Colonic mucosa (tissue), 4 donors: ENCODE results near the gene MESP2. TPM values are rescaled to one million over a fixed set of nuclear protein-coding genes. Genes with fewer than 3 reads are reported as not detected.
A peak's percentile ranks its signal among the peaks of the same experiment; 100 is the strongest.

Experiments
- DNase-seq: peaks from one replicate; pipeline ENCODE4 v3.0.0-alpha.2; 2020
- H3K27ac ChIP-seq: fragments of 200-600 bp; one replicate; pipeline ENCODE4 v1.8.0; 2021
- H3K27me3 ChIP-seq: fragments of 200-600 bp; one replicate; pipeline ENCODE4 v1.8.0; 2021
- H3K36me3 ChIP-seq: fragments of 200-600 bp; one replicate; pipeline ENCODE4 v1.8.0; 2021
- H3K4me1 ChIP-seq: fragments of 200-600 bp; one replicate; pipeline ENCODE4 v1.8.0; 2021; ENCODE audit warnings: mild to moderate bottlenecking
- H3K4me3 ChIP-seq: fragments of 200-600 bp; one replicate; pipeline ENCODE4 v1.8.0; 2021
- H3K9ac ChIP-seq, 2 donors: one replicate each; pipeline ENCODE4 v1.7.0; 2013; ENCODE audit warnings: control low read depth in 2 of 2, low read depth in 2 of 2, low read length in 2 of 2
- H3K9me3 ChIP-seq: fragments of 200-600 bp; one replicate; pipeline ENCODE4 v1.8.0; 2021
- CTCF ChIP-seq: fragments of 200-600 bp; IDR thresholded peaks from one replicate; pipeline ENCODE4 v1.8.0; 2022; ENCODE audit warnings: antibody characterized with exemption, mild to moderate bottlenecking
- intact Hi-C: fragments of 100-400 bp; cut with DNase I; formaldehyde crosslinking; loops from one replicate; pipeline ENCODE4 v1.14.1; 2022
- total RNA-seq, 2 donors: library from RNA; stranded (reverse); fragmentation: NEBNext Ultra II Directional in 1 of 2; extraction: Animal tissue kit (Norgen Biotek cat#: 25700) in 1 of 2; gene quantifications; one replicate each; pipeline ENCODE4 v1.2.1, GENCODE V29; 2021
- donor health status: healthy.
- donor health status: DM: no; HTN: no; CAD: no.
- donor health status: DM: no; HTN: no; CAD: no.

Gene MESP2
- total RNA-seq, 2 donors from 2014 or later: 0.45 to 5.4 TPM

- DNase-seq: peak; percentile 77
- intact Hi-C loops: loop anchor here (10.0 kb wide), 1 partner anchor 335 kb away; no protein-coding TSS in a partner anchor
- Histone ChIP-seq H3K4me1 (no peaks in the 10 kb centered on the region), H3K9ac (no peak overlapping the region), H3K27ac (no peak overlapping the region), H3K27me3 (no peaks in the 10 kb centered on the region), H3K36me3 (no peaks in the 10 kb centered on the region), H3K4me3 (no peak overlapping the region), H3K9me3 (no peaks in the 10 kb centered on the region)
- TF ChIP-seq CTCF: peak; percentile 94
Measured at GRCh38 chr15:89740137-89740536, 36.0 kb upstream of the MESP2 start.

GRCh38 chr15:89743011-89743410, 33.1 kb upstream of the MESP2 start:
- Histone ChIP-seq H3K4me3 (no peak overlapping the region), H3K4me1 (peaks cover under 1% of the 10 kb centered on the region), H3K27ac (no peak overlapping the region), H3K27me3 (no peaks in the 10 kb centered on the region), H3K9me3 (no peaks in the 10 kb centered on the region), H3K36me3 (no peaks in the 10 kb centered on the region), H3K9ac (no peak overlapping the region)
- intact Hi-C loops: loop anchor here (10.0 kb wide), 1 partner anchor 332 kb away; no protein-coding TSS in a partner anchor
- no peak for DNase-seq
- no peak for TF ChIP-seq CTCF

- intact Hi-C loops: loop anchor here (10.0 kb wide), 1 partner anchor 331 kb away; no protein-coding TSS in a partner anchor
- DNase-seq: no peak
- Histone ChIP-seq H3K4me3 (no peak overlapping the region), H3K27ac (no peak overlapping the region), H3K9ac (no peak overlapping the region), H3K9me3 (no peaks in the 10 kb centered on the region), H3K36me3 (no peaks in the 10 kb centered on the region), H3K27me3 (no peaks in the 10 kb centered on the region), H3K4me1 (peaks cover 4% of the 10 kb centered on the region)
- no peak for TF ChIP-seq CTCF
Measured at GRCh38 chr15:89743594-89743993, 32.5 kb upstream of the MESP2 start.

GRCh38 chr15:89745131-89745530, 31.0 kb upstream of the MESP2 start:
- no peak overlapping the region for H3K4me3 ChIP-seq
- no peak for TF ChIP-seq CTCF
- H3K27ac ChIP-seq: no peak overlapping the region
- H3K9me3 ChIP-seq: no peaks in the 10 kb centered on the region
- intact Hi-C loops: loop anchor here (10.0 kb wide), 1 partner anchor 330 kb away; no protein-coding TSS in a partner anchor
- peaks cover 7% of the 10 kb centered on the region for H3K4me1 ChIP-seq
- H3K9ac ChIP-seq: no peak overlapping the region
- no peak for DNase-seq
- no peaks in the 10 kb centered on the region for H3K27me3 ChIP-seq
- no peaks in the 10 kb centered on the region for H3K36me3 ChIP-seq

GRCh38 chr15:89745768-89746167, 30.4 kb upstream of the MESP2 start:
- peaks cover 7% of the 10 kb centered on the region for H3K4me1 ChIP-seq
- H3K27me3 ChIP-seq: no peaks in the 10 kb centered on the region
- no peaks in the 10 kb centered on the region for H3K9me3 ChIP-seq
- intact Hi-C loops: loop anchor here (10.0 kb wide), 1 partner anchor 329 kb away; no protein-coding TSS in a partner anchor
- H3K27ac ChIP-seq: no peak overlapping the region
- no peaks in the 10 kb centered on the region for H3K36me3 ChIP-seq
- no peak for DNase-seq
- H3K9ac ChIP-seq: no peak overlapping the region
- no peak overlapping the region for H3K4me3 ChIP-seq
- TF ChIP-seq CTCF: no peak
